ENCODE results near the gene ATG3.
A peak's percentile ranks its signal among the peaks of the same experiment; 100 is the strongest.

Gene ATG3

DNA sequence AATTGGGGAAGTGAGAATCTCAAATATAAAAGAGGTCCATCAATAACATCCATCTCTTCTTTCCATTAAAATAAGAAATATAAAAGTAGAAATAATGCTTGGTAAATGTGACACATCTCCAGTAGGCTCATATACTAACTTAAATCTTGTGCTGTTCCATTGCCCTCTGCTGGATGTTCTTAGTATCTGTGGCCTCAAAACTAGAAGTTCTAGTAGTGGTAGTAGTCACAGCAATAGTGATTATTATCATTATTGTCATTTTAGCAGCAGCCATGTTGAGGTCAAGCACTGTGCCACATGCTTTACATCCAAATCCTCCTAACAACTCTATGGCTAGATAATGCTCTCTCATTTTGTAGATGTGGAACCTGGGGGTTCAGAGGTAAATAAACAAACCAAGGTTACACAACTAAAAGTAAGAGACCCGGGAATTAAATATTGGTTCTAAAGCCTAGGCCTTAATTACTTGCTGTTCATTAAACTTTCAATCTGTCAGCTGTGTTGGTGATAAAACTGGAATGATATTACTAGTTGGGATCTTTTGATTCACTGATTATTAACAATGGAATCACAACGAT is 42.2 kb downstream of the ATG3 start:
- TF ChIP-seq YY1 (IDR thresholded peaks at IDR 0.05; ENCODE audit: low read depth) = no peak
- no peak for TF ChIP-seq CREB1 (IDR thresholded peaks at IDR 0.05; ENCODE audit: low read depth)
- peak; percentile 69 for TF ChIP-seq RAD21 (IDR thresholded peaks at IDR 0.05; ENCODE audit: low read depth)

DNA sequence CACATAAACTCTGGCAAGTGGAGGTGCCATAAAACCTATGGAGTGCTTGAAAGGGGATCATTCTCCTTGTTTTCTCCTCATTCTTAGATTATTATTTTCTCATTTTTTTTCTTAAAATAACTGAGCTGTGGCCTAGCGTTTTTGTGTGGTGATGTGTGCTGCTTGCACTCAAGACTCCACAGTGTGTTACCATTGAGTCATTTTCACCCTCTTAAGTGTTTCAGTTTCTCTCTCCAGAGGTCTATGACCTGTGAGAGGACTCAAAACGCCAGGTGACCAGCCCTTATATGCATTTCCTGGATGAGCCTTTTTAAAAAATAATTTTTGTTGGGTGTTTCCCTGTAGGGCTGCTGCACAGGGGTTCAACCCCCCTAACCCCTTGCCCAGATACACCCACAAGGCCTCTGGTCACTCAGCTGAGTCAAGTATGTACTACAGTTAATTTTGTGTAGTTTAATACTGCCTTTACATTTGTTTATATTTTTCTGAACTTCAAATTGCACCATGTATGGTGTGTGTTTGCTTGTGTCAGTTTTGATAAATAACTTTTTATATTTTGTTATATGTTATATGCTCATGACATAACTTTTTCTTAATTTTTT is 47.1 kb downstream of the ATG3 start:
- TF ChIP-seq ZBTB7A (IDR thresholded peaks at IDR 0.05; ENCODE audit: low read depth) (no peak), EGR1 (IDR thresholded peaks at IDR 0.05) (no peak), CEBPB (IDR thresholded peaks at IDR 0.05) (no peak), MAX (IDR thresholded peaks at IDR 0.05) (no peak), TEAD4 (IDR thresholded peaks at IDR 0.05) (no peak), CREB1 (IDR thresholded peaks at IDR 0.05; ENCODE audit: low read depth) (no peak), NFIC (IDR thresholded peaks at IDR 0.05) (no peak), YY1 (IDR thresholded peaks at IDR 0.05; ENCODE audit: low read depth) (no peak), REST (IDR thresholded peaks at IDR 0.05; ENCODE audit: low read depth) (no peak), FOXM1 (IDR thresholded peaks at IDR 0.05; ENCODE audit: borderline replicate concordance, low read depth) (no peak), TCF12 (IDR thresholded peaks at IDR 0.05; ENCODE audit: low read depth) (no peak)
- TF ChIP-seq, protein P1, sequence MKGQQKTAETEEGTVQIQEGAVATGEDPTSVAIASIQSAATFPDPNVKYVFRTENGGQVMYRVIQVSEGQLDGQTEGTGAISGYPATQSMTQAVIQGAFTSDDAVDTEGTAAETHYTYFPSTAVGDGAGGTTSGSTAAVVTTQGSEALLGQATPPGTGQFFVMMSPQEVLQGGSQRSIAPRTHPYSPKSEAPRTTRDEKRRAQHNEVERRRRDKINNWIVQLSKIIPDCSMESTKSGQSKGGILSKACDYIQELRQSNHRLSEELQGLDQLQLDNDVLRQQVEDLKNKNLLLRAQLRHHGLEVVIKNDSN (IDR thresholded peaks at IDR 0.05) = no peak

GRCh38 chr3:112512320-112512719 is 49.4 kb downstream of the ATG3 start:
- TF ChIP-seq REST (IDR thresholded peaks at IDR 0.05; ENCODE audit: low read depth) (no peak), ZBTB7A (IDR thresholded peaks at IDR 0.05; ENCODE audit: low read depth) (no peak), YY1 (IDR thresholded peaks at IDR 0.05; ENCODE audit: low read depth) (no peak), NFIC (IDR thresholded peaks at IDR 0.05) (no peak), CREB1 (IDR thresholded peaks at IDR 0.05; ENCODE audit: low read depth) (no peak), FOXM1 (IDR thresholded peaks at IDR 0.05; ENCODE audit: borderline replicate concordance, low read depth) (no peak), CEBPB (IDR thresholded peaks at IDR 0.05) (no peak), TEAD4 (IDR thresholded peaks at IDR 0.05) (no peak), TAF1 (IDR thresholded peaks at IDR 0.05; ENCODE audit: low read depth) (no peak), EP300 (IDR thresholded peaks at IDR 0.05; ENCODE audit: borderline replicate concordance) (no peak), MAX (IDR thresholded peaks at IDR 0.05) (no peak), TCF12 (IDR thresholded peaks at IDR 0.05; ENCODE audit: low read depth) (no peak), RAD21 (IDR thresholded peaks at IDR 0.05; ENCODE audit: low read depth) (no peak)
- TF ChIP-seq, protein P1 (IDR thresholded peaks at IDR 0.05) = no peak

DNA sequence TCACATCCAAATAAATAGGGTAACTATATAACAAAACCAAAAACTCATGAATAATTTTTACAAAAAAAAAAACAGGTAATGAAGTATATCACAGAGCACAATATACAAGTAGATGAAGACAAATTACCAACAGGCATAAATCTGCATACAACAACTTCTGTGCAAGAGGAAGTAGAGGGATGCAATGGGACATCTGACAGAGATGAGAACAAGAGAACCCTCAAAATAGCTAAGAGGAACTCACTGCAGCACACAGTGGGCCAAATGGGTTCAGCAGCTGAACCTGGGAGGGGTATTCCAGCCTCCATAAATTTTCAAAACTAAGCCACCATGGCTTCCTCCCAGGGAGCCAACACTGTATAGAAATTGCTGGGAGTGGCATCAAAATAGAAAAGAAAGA is 52.9 kb downstream of the ATG3 start:
- no peak for TF ChIP-seq REST (IDR thresholded peaks at IDR 0.05; ENCODE audit: low read depth)
- no peak for TF ChIP-seq FOXM1 (IDR thresholded peaks at IDR 0.05; ENCODE audit: borderline replicate concordance, low read depth)
- TF ChIP-seq NFIC (IDR thresholded peaks at IDR 0.05) = no peak
- no peak for TF ChIP-seq CREB1 (IDR thresholded peaks at IDR 0.05; ENCODE audit: low read depth)
- no peak for TF ChIP-seq TCF12 (IDR thresholded peaks at IDR 0.05; ENCODE audit: low read depth)
- TF ChIP-seq EGR1 (IDR thresholded peaks at IDR 0.05) = no peak
- TF ChIP-seq MAX (IDR thresholded peaks at IDR 0.05) = no peak
- TF ChIP-seq ZBTB7A (IDR thresholded peaks at IDR 0.05; ENCODE audit: low read depth) = no peak
- TF ChIP-seq CEBPB (IDR thresholded peaks at IDR 0.05) = no peak
- TF ChIP-seq, protein P1 (IDR thresholded peaks at IDR 0.05) = no peak
- no peak for TF ChIP-seq YY1 (IDR thresholded peaks at IDR 0.05; ENCODE audit: low read depth)
- no peak for TF ChIP-seq EP300 (IDR thresholded peaks at IDR 0.05; ENCODE audit: borderline replicate concordance)
- TF ChIP-seq RAD21 (IDR thresholded peaks at IDR 0.05; ENCODE audit: low read depth) = no peak
- TF ChIP-seq TAF1 (IDR thresholded peaks at IDR 0.05; ENCODE audit: low read depth) = no peak
- TF ChIP-seq TEAD4 (IDR thresholded peaks at IDR 0.05) = no peak
